ENCODE measurements around the gene YBEY.

- TF ChIP-seq USF2 (IDR thresholded peaks at IDR 0.05; ENCODE audit: low read length) (no peak), CEBPB (IDR thresholded peaks at IDR 0.05; ENCODE audit: low read depth, low read length) (no peak), GABPA (IDR thresholded peaks at IDR 0.05; ENCODE audit: borderline replicate concordance, insufficient read depth, low read length) (no peak), JUND (IDR thresholded peaks at IDR 0.05; ENCODE audit: low read length) (no peak), TCF12 (IDR thresholded peaks at IDR 0.05; ENCODE audit: low read depth, low read length) (no peak), CTBP2 (IDR thresholded peaks at IDR 0.05; ENCODE audit: borderline replicate concordance, insufficient read depth, insufficient read length, low read length) (no peak), PHF8 (conservative IDR thresholded peaks at IDR 0.05; ENCODE audit: low read depth, low read length) (no peak)
- TF ChIP-seq, protein P1, sequence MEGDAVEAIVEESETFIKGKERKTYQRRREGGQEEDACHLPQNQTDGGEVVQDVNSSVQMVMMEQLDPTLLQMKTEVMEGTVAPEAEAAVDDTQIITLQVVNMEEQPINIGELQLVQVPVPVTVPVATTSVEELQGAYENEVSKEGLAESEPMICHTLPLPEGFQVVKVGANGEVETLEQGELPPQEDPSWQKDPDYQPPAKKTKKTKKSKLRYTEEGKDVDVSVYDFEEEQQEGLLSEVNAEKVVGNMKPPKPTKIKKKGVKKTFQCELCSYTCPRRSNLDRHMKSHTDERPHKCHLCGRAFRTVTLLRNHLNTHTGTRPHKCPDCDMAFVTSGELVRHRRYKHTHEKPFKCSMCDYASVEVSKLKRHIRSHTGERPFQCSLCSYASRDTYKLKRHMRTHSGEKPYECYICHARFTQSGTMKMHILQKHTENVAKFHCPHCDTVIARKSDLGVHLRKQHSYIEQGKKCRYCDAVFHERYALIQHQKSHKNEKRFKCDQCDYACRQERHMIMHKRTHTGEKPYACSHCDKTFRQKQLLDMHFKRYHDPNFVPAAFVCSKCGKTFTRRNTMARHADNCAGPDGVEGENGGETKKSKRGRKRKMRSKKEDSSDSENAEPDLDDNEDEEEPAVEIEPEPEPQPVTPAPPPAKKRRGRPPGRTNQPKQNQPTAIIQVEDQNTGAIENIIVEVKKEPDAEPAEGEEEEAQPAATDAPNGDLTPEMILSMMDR (IDR thresholded peaks at IDR 0.05; ENCODE audit: control extremely low read depth in 1 of 3, insufficient read depth in 1 of 3, low read depth in 1 of 3, low read length in 3 of 3) = no peak
- TF ChIP-seq, protein P2, sequence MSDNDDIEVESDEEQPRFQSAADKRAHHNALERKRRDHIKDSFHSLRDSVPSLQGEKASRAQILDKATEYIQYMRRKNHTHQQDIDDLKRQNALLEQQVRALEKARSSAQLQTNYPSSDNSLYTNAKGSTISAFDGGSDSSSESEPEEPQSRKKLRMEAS (IDR thresholded peaks at IDR 0.05) = no peak
Observed at GRCh38 chr21:46328151-46328550, 42.0 kb downstream of the YBEY start.

Measured in H1 (cell line).